GM23338 (cell line): ENCODE measurements around the gene QSOX1. TPM values are rescaled to one million over a fixed set of nuclear protein-coding genes. Genes with fewer than 3 reads are reported as not detected.

ENCODE experiments used
- ATAC-seq: fragments of 200-7000 bp; cut with Tn5 transposase; 3 replicates; pipeline ENCODE4 v1.9.1; 2020
- DNase-seq: peaks from one replicate; pipeline ENCODE4 v3.0.0-alpha.2; 2015; ENCODE audit warnings: low spot score
- H2AFZ ChIP-seq: fragments of 200-600 bp; sonication (generic); 2 replicates; pipeline ENCODE4 v1.8.0; 2016; ENCODE audit warnings: antibody characterized with exemption, mild to moderate bottlenecking, moderate library complexity
- H3F3A ChIP-seq: fragments of 200-600 bp; sonication (generic); replicated peaks from 2 replicates; pipeline ENCODE4 v1.8.0; 2017; ENCODE audit warnings: antibody characterized with exemption, mixed run types, low read depth
- H3K27ac ChIP-seq: fragments of 200-600 bp; sonication (generic); 2 replicates; pipeline ENCODE4 v1.6.1; 2016; ENCODE audit warnings: low read depth
- H3K27me3 ChIP-seq: fragments of 200-600 bp; sonication (generic); 2 replicates; pipeline ENCODE4 v1.8.0; 2016; ENCODE audit warnings: mild to moderate bottlenecking, mixed run types, moderate library complexity; ENCODE audit not compliant: insufficient read depth
- H3K36me3 ChIP-seq: fragments of 200-600 bp; sonication (generic); 2 replicates; pipeline ENCODE4 v1.8.0; 2016; ENCODE audit warnings: mild to moderate bottlenecking; ENCODE audit not compliant: insufficient read depth
- H3K4me1 ChIP-seq: fragments of 200-600 bp; sonication (generic); 2 replicates; pipeline ENCODE4 v1.8.0; 2016; ENCODE audit warnings: mild to moderate bottlenecking, moderate library complexity; ENCODE audit not compliant: insufficient read depth
- H3K4me2 ChIP-seq: fragments of 200-600 bp; sonication (generic); 2 replicates; pipeline ENCODE4 v1.7.1; 2017; ENCODE audit warnings: mixed run types
- H3K4me3 ChIP-seq: fragments of 200-600 bp; sonication (generic); 2 replicates; pipeline ENCODE4 v1.6.1; 2016; ENCODE audit warnings: mixed run types
- H3K79me2 ChIP-seq: fragments of 200-600 bp; sonication (generic); replicated peaks from 2 replicates; pipeline ENCODE4 v1.8.0; 2017; ENCODE audit warnings: mild to moderate bottlenecking; ENCODE audit not compliant: insufficient read depth
- H3K9me2 ChIP-seq: fragments of 200-600 bp; sonication (generic); 2 replicates; pipeline ENCODE4 v1.8.0; 2017; ENCODE audit not compliant: insufficient read depth
- H4K20me1 ChIP-seq: fragments of 200-600 bp; sonication (generic); replicated peaks from 2 replicates; pipeline ENCODE4 v1.8.0; 2017; ENCODE audit warnings: mild to moderate bottlenecking; ENCODE audit not compliant: insufficient read depth
- H3K27ac Mint-ChIP-seq: 2 replicates; pipeline ENCODE4 v1.8.0; 2020; ENCODE audit warnings: inconsistent platforms, mild to moderate bottlenecking, moderate library complexity, mixed read lengths
- H3K27me3 Mint-ChIP-seq: 3 replicates; pipeline ENCODE4 v1.8.0; 2022; ENCODE audit warnings: low read depth, mild to moderate bottlenecking, moderate library complexity, mixed read lengths, inconsistent platforms; ENCODE audit not compliant: insufficient read depth, poor library complexity
- H3K36me3 Mint-ChIP-seq: 3 replicates; pipeline ENCODE4 v1.8.0; 2021; ENCODE audit warnings: low read depth, mild to moderate bottlenecking, inconsistent platforms, moderate library complexity, mixed read lengths
- H3K4me1 Mint-ChIP-seq: 3 replicates; pipeline ENCODE4 v1.8.0; 2020; ENCODE audit warnings: mild to moderate bottlenecking, inconsistent platforms, mixed read lengths
- H3K4me3 Mint-ChIP-seq: 3 replicates; pipeline ENCODE4 v1.8.0; 2021; ENCODE audit warnings: moderate library complexity, mild to moderate bottlenecking, inconsistent platforms, mixed read lengths
- H3K9me3 Mint-ChIP-seq: 3 replicates; pipeline ENCODE4 v1.8.0; 2020; ENCODE audit warnings: moderate library complexity, mild to moderate bottlenecking, inconsistent platforms, mixed read lengths
- CREB1 ChIP-seq: fragments of 250-450 bp; sonication (Bioruptor Pico); IDR thresholded peaks from 2 replicates; pipeline ENCODE4 v1.5.0; 2020; ENCODE audit warnings: low read depth, mild to moderate bottlenecking, moderate library complexity
- JUNB ChIP-seq: IDR thresholded peaks from one replicate; pipeline ENCODE4 v1.6.1; 2016; ENCODE audit warnings: antibody characterized with exemption; ENCODE audit not compliant: unreplicated experiment
- NANOG ChIP-seq: IDR thresholded peaks from 2 replicates; pipeline ENCODE4 v1.6.1; 2016; ENCODE audit warnings: antibody characterized with exemption, borderline replicate concordance
- POLR2AphosphoS5 ChIP-seq: IDR thresholded peaks from 2 replicates; pipeline ENCODE4 v1.6.1; 2016; ENCODE audit warnings: antibody characterized with exemption, low read depth
- REST ChIP-seq: IDR thresholded peaks from one replicate; pipeline ENCODE4 v1.6.1; 2018; ENCODE audit warnings: antibody characterized with exemption; ENCODE audit not compliant: unreplicated experiment
- STAT1 ChIP-seq: IDR thresholded peaks from one replicate; pipeline ENCODE4 v1.6.1; 2016; ENCODE audit warnings: antibody characterized with exemption; ENCODE audit not compliant: unreplicated experiment
- ZNF331 ChIP-seq: fragments of 250-450 bp; sonication (Bioruptor Pico); IDR thresholded peaks from 2 replicates; pipeline ENCODE4 v1.5.0; 2020; ENCODE audit warnings: low read depth, mild to moderate bottlenecking, moderate library complexity
- ZNF462 ChIP-seq: fragments of 250-450 bp; sonication (Bioruptor Pico); IDR thresholded peaks from 2 replicates; pipeline ENCODE4 v1.5.0; 2020; ENCODE audit warnings: mild to moderate bottlenecking, moderate library complexity
- polyA plus RNA-seq: library from polyadenylated mRNA; unstranded; fragments of >200 nt; fragmentation: Nextera tagmentation; extraction: Ambion mirVana; gene quantifications from 2 replicates; pipeline ENCODE4 v1.2.1, GENCODE V29; 2016
- total RNA-seq: library from RNA; depleted of rRNA; stranded (reverse); fragments of >200 nt; shearing (Covaris generic); gene quantifications from 2 replicates; pipeline ENCODE4 v1.2.3, GENCODE V29; 2014

Gene QSOX1
- total and polyA plus RNA-seq, 2 experiments from 2014 or later = 47.8 to 119 TPM

- H3K4me3 ChIP-seq = no peak overlapping the region
- H3K9me2 ChIP-seq = no peaks in the 10 kb centered on the region
- no peaks in the 10 kb centered on the region for H3K36me3 ChIP-seq
- H3K79me2 ChIP-seq = no peaks in the 10 kb centered on the region
- no peak overlapping the region for H3K27ac Mint-ChIP-seq
- H3F3A ChIP-seq = no peaks in the 10 kb centered on the region
- H3K4me1 Mint-ChIP-seq = peaks cover 2% of the 10 kb centered on the region; the same call in 1 of the 3 replicates
- H3K27me3 ChIP-seq = no peaks in the 10 kb centered on the region
- no peaks in the 10 kb centered on the region for H3K4me1 ChIP-seq
- ATAC-seq = peak; percentile 69
- no peak overlapping the region for H3K4me2 ChIP-seq
- H3K27me3 Mint-ChIP-seq = peaks cover 8% of the 10 kb centered on the region
- TF ChIP-seq ZNF462 = no peak
- TF ChIP-seq CREB1 = no peak
- TF ChIP-seq ZNF331 (CRISPR knock-in tag) = no peak
- TF ChIP-seq REST = no peak
- TF ChIP-seq STAT1 = no peak
- TF ChIP-seq JUNB = no peak
- TF ChIP-seq POLR2AphosphoS5 = no peak
- no peak for TF ChIP-seq NANOG
- peaks cover 18% of the 10 kb centered on the region for H3K36me3 Mint-ChIP-seq
- no peak overlapping the region for H2AFZ ChIP-seq
- no peak overlapping the region for H3K27ac ChIP-seq
- no peak overlapping the region for H3K4me3 Mint-ChIP-seq
- DNase-seq = no peak
- H3K9me3 Mint-ChIP-seq = no peaks in the 10 kb centered on the region
- H4K20me1 ChIP-seq = no peaks in the 10 kb centered on the region
Observed at GRCh38 chr1:180198196-180198595, 43.5 kb downstream of the QSOX1 start.
